Left renal cortex interstitium (tissue), 4 donors: ENCODE data around the gene GGCT. TPM values are rescaled to one million over a fixed set of nuclear protein-coding genes. Genes with fewer than 3 reads are reported as not detected.

Source experiments
- polyA plus RNA-seq, 4 donors: library from polyadenylated mRNA; unstranded; fragments of 120-200 nt; gene quantifications; one replicate each; pipeline ENCODE4 v1.2.1, GENCODE V29; 2013; ENCODE audit not compliant: insufficient read length in 4 of 4

Gene GGCT
- polyA plus RNA-seq, 4 donors: 64.1 to 82.2 (median 70.2) TPM

Other genes starting within 250 kb of the GGCT start
- 10 to 100 TPM; 15.1 to 19.7 (median 18.1) TPM for gene ZNRF2, start 220.2 kb downstream of the GGCT start, polyA plus RNA-seq
- 10 to 100 TPM in 1 of 4 donors, 1 to 10 TPM in 3; 6.4 to 12.1 (median 9.6) TPM for gene NOD1, start 26.0 kb downstream of the GGCT start, polyA plus RNA-seq
- 100 to 1,000 TPM in 1 of 4 donors, 10 to 100 TPM in 3; 81.4 to 103 (median 92.7) TPM for gene GARS1, start 90.0 kb upstream of the GGCT start, polyA plus RNA-seq
- gene CRHR2, start 177.6 kb upstream of the GGCT start, polyA plus RNA-seq: under 1 TPM in 3 of 4 donors, not detected in 1; 0.06 to 0.32 (median 0.09) TPM
- 1 to 10 TPM; 1.3 to 2.5 (median 1.8) TPM for gene INMT, start 247.3 kb upstream of the GGCT start, polyA plus RNA-seq